ENCODE results near the gene PRKCZ.

PRKCZ gene

GRCh38 chr1:2190491-2190976 is 140.3 kb downstream of the PRKCZ start:
- Histone ChIP-seq H3K4me1 (ENCODE audit: control insufficient read depth, insufficient read depth, low read length, poor library complexity, severe bottlenecking) (peaks cover 26% of the 10 kb centered on the region), H3K36me3 (ENCODE audit: control insufficient read depth, insufficient read depth, low read length) (peaks cover 29% of the 10 kb centered on the region), H3K9me3 (ENCODE audit: control insufficient read depth, low read length) (no peaks in the 10 kb centered on the region), H3K27ac (ENCODE audit: low read depth, low read length, severe bottlenecking) (no peak overlapping the region), H3K4me3 (ENCODE audit: extremely low read depth, insufficient read depth, low read length, poor library complexity, severe bottlenecking) (no peak overlapping the region)
- WGBS, 2 experiments (ENCODE audit: insufficient coverage in 2 of 2) = 95 to 97% methylated on average over 18 to 19 of the region's 19 CpGs

DNA sequence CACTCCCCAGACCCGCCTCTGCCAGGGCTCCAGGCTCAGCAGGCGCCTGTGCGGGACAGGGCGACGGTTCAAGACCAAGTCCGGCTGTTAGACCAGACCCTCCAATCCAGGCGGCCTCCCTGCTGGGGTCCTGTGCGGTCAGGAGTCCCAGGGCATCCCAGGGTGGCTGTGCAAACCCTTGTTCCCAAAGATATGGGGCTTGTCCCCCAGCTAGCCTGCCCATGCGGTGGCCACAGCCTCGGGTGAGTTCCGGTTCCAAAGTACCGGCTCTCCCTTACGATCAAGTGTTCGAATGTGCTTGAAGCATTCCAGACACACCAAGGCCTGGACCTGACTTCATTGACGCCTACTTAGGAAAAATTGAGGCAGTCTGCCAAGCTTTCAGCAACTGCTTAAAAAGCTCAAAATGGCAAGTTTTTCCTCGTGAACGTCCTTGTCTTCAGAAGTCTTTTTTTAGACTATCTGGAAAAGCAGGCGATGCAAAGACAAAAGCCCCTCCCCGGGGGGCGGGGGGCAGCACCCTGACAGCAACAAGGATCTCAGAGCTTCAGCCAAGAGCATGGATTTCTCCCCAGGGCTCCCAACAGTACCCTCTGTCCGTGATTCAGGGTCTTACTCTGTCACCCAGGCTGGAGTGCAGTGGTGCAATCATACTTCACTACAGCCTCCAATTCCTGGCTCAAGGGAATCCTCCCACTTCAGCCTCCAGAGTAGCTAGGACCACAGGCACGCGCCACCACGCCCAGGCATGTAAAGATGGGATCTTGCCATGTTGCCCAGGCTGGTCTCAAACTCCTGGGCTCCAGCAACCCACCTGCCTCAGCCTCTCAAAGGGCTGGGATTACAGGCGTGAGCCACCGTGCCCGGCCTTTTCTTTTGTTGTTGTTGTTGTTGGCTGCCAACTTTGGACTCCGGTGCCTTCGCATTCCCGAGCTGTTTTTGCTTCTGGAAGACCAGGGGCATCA is 142.1 kb downstream of the PRKCZ start:
- no peak overlapping the region for H3K4me3 ChIP-seq (ENCODE audit: extremely low read depth, insufficient read depth, low read length, poor library complexity, severe bottlenecking)
- H3K27ac ChIP-seq (ENCODE audit: low read depth, low read length, severe bottlenecking) = peak overlapping the region; percentile 16
- peaks cover 26% of the 10 kb centered on the region for H3K4me1 ChIP-seq (ENCODE audit: control insufficient read depth, insufficient read depth, low read length, poor library complexity, severe bottlenecking)
- H3K36me3 ChIP-seq (ENCODE audit: control insufficient read depth, insufficient read depth, low read length) = peaks cover 24% of the 10 kb centered on the region
- H3K9me3 ChIP-seq (ENCODE audit: control insufficient read depth, low read length) = no peaks in the 10 kb centered on the region
- 96 to 97% methylated on average over 27 to 28 of the region's 30 CpGs for WGBS, 2 experiments (ENCODE audit: insufficient coverage in 2 of 2)

DNA sequence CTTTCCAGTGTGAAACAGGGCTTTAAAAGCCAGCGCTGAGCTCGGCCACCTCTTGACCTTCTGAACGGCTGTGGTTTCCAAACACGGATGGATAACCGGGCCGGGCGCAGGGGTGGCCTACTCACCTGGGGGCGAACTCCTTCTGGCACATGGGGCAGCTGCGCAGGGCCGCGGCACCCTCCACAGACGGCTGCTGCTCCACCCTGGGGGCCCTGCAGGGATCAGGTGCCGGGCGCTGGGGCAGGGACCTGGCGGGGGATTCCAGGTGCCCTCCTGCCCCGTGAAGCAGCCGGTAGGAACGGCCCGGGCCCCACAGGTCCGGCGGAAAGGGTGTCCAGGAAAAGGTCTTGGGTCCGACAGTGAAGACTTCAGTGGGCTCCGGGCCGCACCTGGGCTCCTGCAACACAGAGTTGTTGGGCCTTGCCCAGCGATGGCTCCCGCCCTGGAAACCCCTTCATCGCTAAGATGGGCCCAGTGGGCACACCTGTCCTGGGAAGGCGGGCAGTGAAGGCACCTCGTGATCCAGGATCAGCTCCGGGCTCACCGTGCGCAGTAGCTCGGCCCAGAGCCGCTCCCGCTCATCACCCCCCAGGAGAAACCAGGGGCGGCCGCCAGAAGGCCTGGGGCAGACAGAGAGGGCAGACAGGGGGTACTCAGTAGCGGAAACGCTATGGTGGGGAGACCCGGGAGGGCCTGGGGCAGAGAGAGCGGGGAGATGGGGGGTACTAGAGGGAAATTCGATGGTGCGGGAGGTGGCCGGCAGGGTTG is 143.5 kb downstream of the PRKCZ start:
- no peaks in the 10 kb centered on the region for H3K9me3 ChIP-seq (ENCODE audit: control insufficient read depth, low read length)
- WGBS, 2 experiments (ENCODE audit: insufficient coverage in 2 of 2) = 76% methylated on average over 31 to 39 of the region's 44 CpGs
- no peak overlapping the region for H3K27ac ChIP-seq (ENCODE audit: low read depth, low read length, severe bottlenecking)
- peaks cover 26% of the 10 kb centered on the region for H3K4me1 ChIP-seq (ENCODE audit: control insufficient read depth, insufficient read depth, low read length, poor library complexity, severe bottlenecking)
- peak overlapping the region; percentile 46 for H3K4me3 ChIP-seq (ENCODE audit: extremely low read depth, insufficient read depth, low read length, poor library complexity, severe bottlenecking)
- H3K36me3 ChIP-seq (ENCODE audit: control insufficient read depth, insufficient read depth, low read length) = peaks cover 14% of the 10 kb centered on the region

- peaks cover 27% of the 10 kb centered on the region for H3K4me1 ChIP-seq (ENCODE audit: control insufficient read depth, insufficient read depth, low read length, poor library complexity, severe bottlenecking)
- 2 to 3% methylated on average over 10 to 13 of the region's 63 CpGs for WGBS, 2 experiments (ENCODE audit: insufficient coverage in 2 of 2)
- no peaks in the 10 kb centered on the region for H3K9me3 ChIP-seq (ENCODE audit: control insufficient read depth, low read length)
- H3K36me3 ChIP-seq (ENCODE audit: control insufficient read depth, insufficient read depth, low read length) = peaks cover 11% of the 10 kb centered on the region
- peak within 1 kb of the TSS; percentile 85 for H3K27ac ChIP-seq (ENCODE audit: low read depth, low read length, severe bottlenecking)
- peak within 1 kb of the TSS; percentile 54 for H3K4me3 ChIP-seq (ENCODE audit: extremely low read depth, insufficient read depth, low read length, poor library complexity, severe bottlenecking)
Measured at GRCh38 chr1:2194319-2194897, 144.2 kb downstream of the PRKCZ start, which contains the start of gene FAAP20. Gene FAAP20 (minus strand): TSS chr1:2194772. CDS start chr1:2194749, 23 bp downstream.

DNA sequence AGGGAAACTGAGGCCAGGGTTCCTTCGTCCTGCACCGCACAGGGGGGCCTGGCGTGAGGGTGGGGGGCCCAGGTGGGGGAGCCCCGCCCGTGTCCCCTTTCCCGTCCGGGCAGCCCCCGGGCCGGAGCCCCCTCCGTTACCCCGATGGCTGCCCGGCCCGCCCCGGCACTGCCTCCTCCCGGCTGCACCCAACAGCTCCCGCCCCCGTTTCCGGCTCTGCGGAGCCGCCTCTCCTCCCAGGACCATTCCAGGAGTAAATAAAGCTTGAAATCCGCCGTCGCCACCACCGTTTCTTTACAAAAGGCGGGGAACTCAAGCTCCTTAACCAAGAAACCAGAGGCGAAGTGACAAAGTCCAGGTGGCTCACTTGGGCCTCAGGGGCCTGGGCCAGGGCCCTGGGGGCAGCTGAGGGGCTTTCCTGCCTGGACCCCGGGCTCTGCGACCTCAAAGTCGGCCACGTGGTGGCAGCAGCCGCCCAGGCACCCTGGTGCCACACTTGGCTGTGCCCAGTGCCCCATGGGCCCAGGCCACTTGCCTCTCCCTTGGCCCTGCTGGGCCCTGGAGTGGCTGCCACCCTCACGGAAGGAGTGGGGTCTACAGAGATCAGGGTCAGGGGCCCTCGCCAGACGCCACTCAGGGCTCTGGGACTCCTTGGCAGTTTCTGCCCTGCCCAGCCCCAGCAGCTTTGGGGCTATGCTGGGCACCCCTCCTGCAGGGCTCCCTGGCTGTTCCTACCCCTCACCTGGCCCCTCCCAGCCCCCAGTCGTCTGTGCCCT is 144.9 kb downstream of the PRKCZ start:
- H3K9me3 ChIP-seq (ENCODE audit: control insufficient read depth, low read length) = no peaks in the 10 kb centered on the region
- peak overlapping the region; percentile 54 for H3K4me3 ChIP-seq (ENCODE audit: extremely low read depth, insufficient read depth, low read length, poor library complexity, severe bottlenecking)
- WGBS, 2 experiments (ENCODE audit: insufficient coverage in 2 of 2) = 3 to 5% methylated on average over 24 to 34 of the region's 35 CpGs
- peaks cover 11% of the 10 kb centered on the region for H3K36me3 ChIP-seq (ENCODE audit: control insufficient read depth, insufficient read depth, low read length)
- peaks cover 25% of the 10 kb centered on the region for H3K4me1 ChIP-seq (ENCODE audit: control insufficient read depth, insufficient read depth, low read length, poor library complexity, severe bottlenecking)
- H3K27ac ChIP-seq (ENCODE audit: low read depth, low read length, severe bottlenecking) = peak overlapping the region; percentile 85

DNA sequence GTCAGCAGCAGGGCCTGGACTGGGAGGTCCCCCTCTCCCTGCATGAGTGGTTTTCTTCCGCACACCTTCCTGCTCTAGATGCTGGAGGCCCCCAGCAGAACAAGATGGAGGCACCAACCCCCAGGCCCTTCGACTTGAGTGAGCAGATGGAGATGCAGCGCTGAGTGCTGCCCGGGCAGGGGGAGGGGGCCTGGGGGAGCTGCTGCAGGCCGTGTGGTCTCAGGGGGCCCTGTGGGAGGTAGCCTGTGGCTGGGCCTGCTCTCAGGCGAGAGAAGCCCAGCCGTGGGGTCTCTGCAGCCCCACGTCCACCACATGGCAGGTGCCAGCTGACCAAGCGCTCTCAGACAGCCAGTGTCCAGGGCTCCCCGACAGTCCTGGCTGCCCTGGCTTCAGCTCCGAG is 145.6 kb downstream of the PRKCZ start:
- Histone ChIP-seq H3K4me3 (ENCODE audit: extremely low read depth, insufficient read depth, low read length, poor library complexity, severe bottlenecking) (no peak overlapping the region), H3K9me3 (ENCODE audit: control insufficient read depth, low read length) (no peaks in the 10 kb centered on the region), H3K4me1 (ENCODE audit: control insufficient read depth, insufficient read depth, low read length, poor library complexity, severe bottlenecking) (peaks cover 30% of the 10 kb centered on the region), H3K36me3 (ENCODE audit: control insufficient read depth, insufficient read depth, low read length) (peaks cover 11% of the 10 kb centered on the region), H3K27ac (ENCODE audit: low read depth, low read length, severe bottlenecking) (no peak overlapping the region)
- 90 to 93% methylated on average over 9 to 11 of the region's 11 CpGs for WGBS, 2 experiments (ENCODE audit: insufficient coverage in 2 of 2)

DNA sequence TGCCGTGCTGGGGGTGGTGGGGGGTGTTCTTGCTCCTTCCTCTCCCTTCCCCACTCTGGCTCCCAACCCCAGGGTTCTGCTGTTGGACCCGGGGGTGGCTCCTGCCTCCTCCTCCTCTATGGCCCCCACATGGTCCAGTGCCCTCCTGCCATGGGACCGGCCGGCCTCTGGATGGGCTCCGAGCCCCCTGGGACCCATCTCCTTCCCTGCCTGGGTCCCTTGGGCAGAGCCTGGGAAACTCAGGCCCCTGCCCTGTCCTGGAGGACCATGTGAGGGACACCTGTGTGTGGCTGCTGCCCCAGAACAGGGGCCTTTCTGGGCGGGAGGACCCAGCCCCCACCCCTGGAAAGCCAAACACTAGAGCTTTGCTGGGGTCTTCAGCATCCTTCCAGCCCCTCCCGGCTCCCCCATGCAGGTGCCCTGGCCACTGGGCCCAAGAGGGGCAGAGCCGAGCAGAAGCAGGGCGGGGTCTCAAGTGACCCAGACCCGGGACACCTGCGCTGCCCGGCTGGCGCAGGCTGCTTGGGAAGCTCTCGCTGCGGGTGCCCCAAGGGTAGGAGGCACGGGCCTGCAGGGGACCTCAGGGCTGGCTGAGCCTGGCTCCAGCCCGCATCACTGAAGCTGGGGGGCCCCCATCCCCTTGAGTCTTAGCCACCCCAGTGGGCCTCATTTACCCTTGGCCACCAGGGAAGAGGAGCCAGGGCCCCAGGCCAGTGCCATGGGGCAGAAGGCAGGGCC is 146.9 kb downstream of the PRKCZ start:
- Histone ChIP-seq H3K9me3 (ENCODE audit: control insufficient read depth, low read length) (no peaks in the 10 kb centered on the region), H3K27ac (ENCODE audit: low read depth, low read length, severe bottlenecking) (no peak overlapping the region), H3K36me3 (ENCODE audit: control insufficient read depth, insufficient read depth, low read length) (peaks cover 10% of the 10 kb centered on the region), H3K4me3 (ENCODE audit: extremely low read depth, insufficient read depth, low read length, poor library complexity, severe bottlenecking) (no peak overlapping the region), H3K4me1 (ENCODE audit: control insufficient read depth, insufficient read depth, low read length, poor library complexity, severe bottlenecking) (peaks cover 30% of the 10 kb centered on the region)
- WGBS, 2 experiments (ENCODE audit: insufficient coverage in 2 of 2) = 92 to 99% methylated on average over 14 of the region's 17 CpGs

DNA sequence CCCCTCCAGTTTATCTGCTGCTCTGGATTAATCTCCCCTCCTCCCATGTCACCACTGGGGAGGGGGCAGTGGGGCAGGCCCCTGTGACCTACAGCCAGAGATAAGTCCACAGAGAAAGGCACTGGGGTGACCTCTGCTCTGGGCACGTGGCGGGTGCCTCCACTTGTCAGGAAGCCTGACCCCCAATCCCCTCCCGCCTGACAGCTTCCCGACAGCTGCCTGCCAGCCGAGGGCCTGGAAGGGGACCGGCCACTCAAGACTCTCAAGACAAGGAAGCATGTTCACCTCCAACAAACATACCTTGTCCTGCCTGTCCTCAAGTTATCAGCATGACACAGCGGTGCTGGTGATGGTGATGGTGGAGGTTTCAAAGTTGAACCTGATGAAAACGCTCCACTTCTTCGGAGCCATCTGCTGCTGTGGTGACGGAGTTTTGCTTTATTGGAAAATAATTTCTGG is 147.5 kb downstream of the PRKCZ start:
- 95 to 97% methylated on average over 7 to 9 of the region's 10 CpGs for WGBS, 2 experiments (ENCODE audit: insufficient coverage in 2 of 2)
- H3K4me3 ChIP-seq (ENCODE audit: extremely low read depth, insufficient read depth, low read length, poor library complexity, severe bottlenecking) = no peak overlapping the region
- peaks cover 26% of the 10 kb centered on the region for H3K4me1 ChIP-seq (ENCODE audit: control insufficient read depth, insufficient read depth, low read length, poor library complexity, severe bottlenecking)
- peaks cover 3% of the 10 kb centered on the region for H3K36me3 ChIP-seq (ENCODE audit: control insufficient read depth, insufficient read depth, low read length)
- H3K27ac ChIP-seq (ENCODE audit: low read depth, low read length, severe bottlenecking) = no peak overlapping the region
- H3K9me3 ChIP-seq (ENCODE audit: control insufficient read depth, low read length) = no peaks in the 10 kb centered on the region

DNA sequence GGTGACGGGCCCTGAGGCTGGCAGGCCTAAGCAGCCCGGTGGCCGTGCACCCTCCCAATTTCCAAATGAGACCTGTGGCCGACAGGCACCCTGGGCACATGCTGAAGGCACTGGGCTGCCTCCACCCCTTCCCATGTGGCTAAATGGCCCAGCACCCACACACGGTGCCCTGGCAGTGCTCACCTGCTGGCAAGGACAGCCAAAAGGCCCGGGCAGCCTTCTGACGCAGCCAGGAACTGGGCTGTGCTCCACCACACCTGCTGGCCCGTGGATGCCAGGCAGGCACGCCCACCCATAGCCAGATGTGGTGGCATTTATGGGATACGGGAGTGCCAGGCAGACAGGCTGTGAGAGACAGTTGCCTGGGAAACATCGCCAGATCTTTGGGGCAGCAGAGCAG is 148.4 kb downstream of the PRKCZ start:
- Histone ChIP-seq H3K9me3 (ENCODE audit: control insufficient read depth, low read length) (no peaks in the 10 kb centered on the region), H3K4me1 (ENCODE audit: control insufficient read depth, insufficient read depth, low read length, poor library complexity, severe bottlenecking) (peaks cover 19% of the 10 kb centered on the region), H3K36me3 (ENCODE audit: control insufficient read depth, insufficient read depth, low read length) (no peaks in the 10 kb centered on the region), H3K27ac (ENCODE audit: low read depth, low read length, severe bottlenecking) (no peak overlapping the region), H3K4me3 (ENCODE audit: extremely low read depth, insufficient read depth, low read length, poor library complexity, severe bottlenecking) (no peak overlapping the region)
- WGBS, 2 experiments (ENCODE audit: insufficient coverage in 2 of 2) = 94 to 96% methylated on average over 9 to 11 of the region's 11 CpGs
